NOMO-1 (cell line): Measurements from ENCODE around the gene SHCBP1.
A peak's percentile ranks its signal among the peaks of the same experiment; 100 is the strongest.
"Not testable (repeated sequence)": the region's sequence is repeated elsewhere in the genome, so short reads cannot be mapped to it uniquely, and the experiment has no call there.

Experiments
- DNase-seq, 2 experiments: peaks; one replicate each; lab custom pipeline; 2025; ENCODE audit not compliant: unreplicated experiment in 2 of 2; lab: John Stamatoyannopoulos, UW

SHCBP1 gene

GRCh38 chr16:46621006-46621933 is at the start of gene SHCBP1:
SHCBP1 (minus strand) TSS chr16:46621379; CDS start chr16:46621359, 20 bp downstream.
- peak; percentile 92 to 93 for DNase-seq

GRCh38 chr16:46662123-46662522 is 40.9 kb upstream of the SHCBP1 start:
- no peak for DNase-seq

- peak; percentile 96 to 99 for DNase-seq
Observed at GRCh38 chr16:46658925-46659324, 37.7 kb upstream of the SHCBP1 start.

GRCh38 chr16:46651305-46651704 is 30.1 kb upstream of the SHCBP1 start:
- DNase-seq = no peak

GRCh38 chr16:46650254-46650623 is 29.1 kb upstream of the SHCBP1 start:
- no peak for DNase-seq

- DNase-seq = no peak
Observed at GRCh38 chr16:46649588-46650253, 28.5 kb upstream of the SHCBP1 start.

GRCh38 chr16:46648656-46649055 is 27.5 kb upstream of the SHCBP1 start:
- no peak for DNase-seq

GRCh38 chr16:46638947-46639925 is 18.1 kb upstream of the SHCBP1 start:
- no peak for DNase-seq

- DNase-seq = no peak
Observed at GRCh38 chr16:46632778-46633733, 11.9 kb upstream of the SHCBP1 start.

- DNase-seq = no peak
Observed at GRCh38 chr16:46629331-46630219, 8.4 kb upstream of the SHCBP1 start.

GRCh38 chr16:46627746-46628145 is 6.6 kb upstream of the SHCBP1 start:
- DNase-seq = no peak

- not testable (repeated sequence) for DNase-seq
Observed at GRCh38 chr16:46626681-46627080, 5.5 kb upstream of the SHCBP1 start.

GRCh38 chr16:46624862-46625261 is 3.7 kb upstream of the SHCBP1 start:
- DNase-seq = not testable (repeated sequence)

GRCh38 chr16:46623707-46624106 is 2.5 kb upstream of the SHCBP1 start:
- DNase-seq = not testable (repeated sequence)

GRCh38 chr16:46623246-46623645 is 2.1 kb upstream of the SHCBP1 start:
- not testable (repeated sequence) for DNase-seq

GRCh38 chr16:46621934-46622676 is 926 bp upstream of the SHCBP1 start:
- DNase-seq = no peak

GRCh38 chr16:46620266-46621005 is 743 bp downstream of the SHCBP1 start:
- peak; percentile 56 to 58 for DNase-seq
